GM12891 (cell line): ENCODE data around the gene STK32B.

Source experiments
- POLR2A ChIP-seq: IDR thresholded peaks from 2 replicates; pipeline ENCODE4 v1.6.1; 2011; ENCODE audit warnings: low read depth, low read length, control low read depth
- TAF1 ChIP-seq: IDR thresholded peaks from 2 replicates; pipeline ENCODE4 v1.6.1; 2011; ENCODE audit warnings: low read depth, low read length, control low read depth

- TF ChIP-seq POLR2A (no peak), TAF1 (no peak)
These were observed 15.0 kb upstream of the STK32B start for GRCh38 chr4:5036239-5036638.
